Measurements from ENCODE around the gene G6PC2.

The G6PC2 gene

DNA sequence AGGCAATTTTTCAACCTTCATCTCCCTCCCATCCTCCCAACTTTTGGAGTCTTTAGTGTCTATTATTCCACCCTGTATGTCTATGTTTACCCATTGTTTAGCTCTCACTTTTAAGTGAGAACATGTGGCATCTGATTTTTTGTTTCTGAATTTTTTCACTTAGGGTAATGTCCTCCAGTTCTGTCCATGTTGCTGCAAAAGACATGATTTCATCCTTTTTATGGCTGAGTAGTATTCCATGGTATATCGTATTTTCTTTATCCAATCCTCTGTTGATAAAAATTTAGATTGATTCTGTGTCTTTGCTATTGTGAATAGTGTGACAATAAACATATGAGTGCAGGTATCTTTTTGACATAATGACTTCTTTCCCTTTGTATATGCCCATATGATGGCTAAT is 48.2 kb downstream of the G6PC2 start:
- DNase-seq, result no peak

DNA sequence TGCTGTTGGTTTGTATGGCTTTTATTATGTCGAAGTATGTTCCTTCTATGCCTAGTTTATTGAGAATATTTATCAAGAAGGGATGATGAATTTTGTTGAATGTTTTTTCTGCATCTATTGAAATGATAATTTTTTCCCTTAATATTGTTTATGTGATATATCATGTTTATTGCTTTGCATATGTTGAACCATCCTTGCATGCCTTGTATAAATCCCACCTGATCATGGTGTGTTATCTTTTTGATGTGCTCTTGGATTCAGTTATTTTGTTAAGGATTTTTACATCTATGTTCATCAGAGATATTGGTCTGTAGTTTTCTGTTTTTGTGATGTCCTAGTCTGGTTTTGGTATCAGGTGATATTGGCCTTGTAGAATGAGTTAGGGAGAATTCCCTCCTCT is 50.8 kb downstream of the G6PC2 start:
- DNase-seq, result no peak

GRCh38 chr2:168952424-168952823 is 51.3 kb downstream of the G6PC2 start:
- DNase-seq, result no peak

GRCh38 chr2:168954256-168954655 is 53.2 kb downstream of the G6PC2 start:
- no peak for DNase-seq

DNA sequence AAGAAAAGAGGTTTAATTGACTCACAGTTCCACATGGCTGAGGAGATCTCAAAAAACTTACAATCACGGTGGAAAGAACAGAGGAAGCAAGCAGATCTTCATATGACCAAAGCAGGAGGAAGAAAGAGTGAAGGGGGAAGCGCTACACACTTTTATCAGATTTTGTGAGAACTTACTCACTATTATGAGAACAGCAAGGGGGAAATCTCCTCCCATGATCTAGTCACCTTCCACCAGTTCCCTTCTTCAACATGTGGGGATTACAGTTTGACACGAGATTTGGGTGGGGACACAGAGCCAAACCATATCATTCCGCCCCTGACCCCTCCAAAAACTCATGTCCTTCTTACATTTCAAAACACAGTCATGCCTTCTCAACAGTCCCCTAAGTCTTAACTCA is 54.2 kb downstream of the G6PC2 start:
- no peak for DNase-seq

DNA sequence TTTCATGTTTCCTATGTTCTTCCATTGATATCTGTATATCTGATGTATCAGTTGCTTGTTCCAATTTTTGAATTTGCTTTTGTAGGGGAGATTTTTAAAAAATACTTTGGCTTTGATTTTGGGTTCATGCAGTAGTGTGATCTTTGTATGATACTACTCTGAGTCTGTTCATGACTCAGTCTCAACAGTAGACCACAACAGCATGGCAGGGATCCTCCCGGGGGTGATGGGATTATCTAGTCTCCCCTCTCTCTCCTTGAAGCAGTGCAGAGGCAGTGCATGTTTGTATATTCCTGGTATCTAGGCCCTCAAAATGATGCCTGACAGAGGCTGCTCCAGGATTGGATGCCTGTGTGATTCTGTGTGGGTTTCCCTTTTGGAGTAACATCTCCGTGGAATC is 55.3 kb downstream of the G6PC2 start:
- no peak for DNase-seq
